Hematopoietic multipotent progenitor cell treated with erythropoietin and hydrocortisone succinate and interleukin-3 and kit ligand, for 17 days (in vitro differentiated cells): Measurements from ENCODE around the gene CDCA5.
A peak's percentile ranks its signal among the peaks of the same experiment; 100 is the strongest.

Experiments used
- DNase-seq: peaks from one replicate; pipeline ENCODE4 v3.0.0-alpha.2; 2015; ENCODE audit warnings: low spot score

Gene CDCA5

GRCh38 chr11:65071907-65072630 lies 11.8 kb downstream of the CDCA5 start:
- no peak for DNase-seq

- no peak for DNase-seq
Measured at GRCh38 chr11:65069217-65069616, 14.6 kb downstream of the CDCA5 start.

GRCh38 chr11:65067446-65067845 lies 16.4 kb downstream of the CDCA5 start:
- no peak for DNase-seq

GRCh38 chr11:65066805-65067291 lies 17.0 kb downstream of the CDCA5 start:
- no peak for DNase-seq

GRCh38 chr11:65066315-65066714 lies 17.5 kb downstream of the CDCA5 start:
- DNase-seq, result no peak

- DNase-seq, result no peak
Measured at GRCh38 chr11:65065851-65066250, 18.0 kb downstream of the CDCA5 start.

GRCh38 chr11:65064847-65065240 lies 19.0 kb downstream of the CDCA5 start:
- no peak for DNase-seq

- no peak for DNase-seq
Measured at GRCh38 chr11:65063532-65063931, 20.3 kb downstream of the CDCA5 start.

- DNase-seq, result peak; percentile 55
Measured at GRCh38 chr11:65060913-65061408, 22.9 kb downstream of the CDCA5 start.

GRCh38 chr11:65059959-65060824 lies 23.6 kb downstream of the CDCA5 start:
- no peak for DNase-seq

- no peak for DNase-seq
Measured at GRCh38 chr11:65059523-65059922, 24.3 kb downstream of the CDCA5 start.

- DNase-seq, result no peak
Measured at GRCh38 chr11:65058419-65059054, 25.3 kb downstream of the CDCA5 start, which contains the start of gene NAALADL1. TSS of gene NAALADL1 (minus strand) at chr11:65058553. CDS start at chr11:65058521, 32 bp downstream.

- no peak for DNase-seq
Measured at GRCh38 chr11:65058012-65058411, 25.8 kb downstream of the CDCA5 start.

GRCh38 chr11:65057526-65057925 lies 26.3 kb downstream of the CDCA5 start:
- no peak for DNase-seq

GRCh38 chr11:65056999-65057398 lies 26.8 kb downstream of the CDCA5 start:
- DNase-seq, result no peak

GRCh38 chr11:65055538-65055937 lies 28.3 kb downstream of the CDCA5 start:
- DNase-seq, result no peak

GRCh38 chr11:65053827-65054508 lies 29.9 kb downstream of the CDCA5 start:
- DNase-seq, result no peak

- DNase-seq, result no peak
Measured at GRCh38 chr11:65051398-65051858, 32.4 kb downstream of the CDCA5 start.

- no peak for DNase-seq
Measured at GRCh38 chr11:65047581-65048422, 36.0 kb downstream of the CDCA5 start.

- no peak for DNase-seq
Measured at GRCh38 chr11:65045728-65046127, 38.1 kb downstream of the CDCA5 start.

- no peak for DNase-seq
Measured at GRCh38 chr11:65045061-65045460, 38.8 kb downstream of the CDCA5 start.
